ENCODE measurements around the gene LYRM9.

DNA sequence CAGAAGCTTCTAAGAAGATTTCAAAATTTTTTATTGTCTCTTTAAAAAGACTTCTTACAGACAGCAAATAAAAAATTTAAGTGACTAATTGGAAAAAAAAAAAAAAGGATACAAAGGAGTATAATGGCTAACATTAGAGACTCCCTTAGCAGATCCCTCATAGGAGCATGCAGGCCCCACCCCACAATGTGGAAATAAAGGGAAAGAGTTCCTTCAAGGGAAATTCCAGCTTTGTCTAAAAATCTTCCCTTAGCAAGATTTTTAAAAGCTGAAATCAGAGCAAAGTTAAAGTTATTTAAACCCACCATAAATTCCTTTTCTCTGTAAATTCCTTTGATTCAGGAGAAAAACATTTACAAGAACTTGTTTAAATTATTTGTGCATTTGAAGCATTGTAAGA is 60.3 kb downstream of the LYRM9 start:
- TF ChIP-seq, protein P1, sequence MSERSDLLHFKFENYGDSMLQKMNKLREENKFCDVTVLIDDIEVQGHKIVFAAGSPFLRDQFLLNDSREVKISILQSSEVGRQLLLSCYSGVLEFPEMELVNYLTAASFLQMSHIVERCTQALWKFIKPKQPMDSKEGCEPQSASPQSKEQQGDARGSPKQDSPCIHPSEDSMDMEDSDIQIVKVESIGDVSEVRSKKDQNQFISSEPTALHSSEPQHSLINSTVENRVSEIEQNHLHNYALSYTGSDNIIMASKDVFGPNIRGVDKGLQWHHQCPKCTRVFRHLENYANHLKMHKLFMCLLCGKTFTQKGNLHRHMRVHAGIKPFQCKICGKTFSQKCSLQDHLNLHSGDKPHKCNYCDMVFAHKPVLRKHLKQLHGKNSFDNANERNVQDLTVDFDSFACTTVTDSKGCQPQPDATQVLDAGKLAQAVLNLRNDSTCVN (CRISPR knock-in tag; IDR thresholded peaks at IDR 0.05), result no peak
- TF ChIP-seq CTCF (IDR thresholded peaks at IDR 0.05 in 2 of 3, conservative IDR thresholded peaks at IDR 0.05 in 1 of 3; ENCODE audit: insufficient read depth in 2 of 3, low read depth in 1 of 3, low read length in 3 of 3) (no peak), SIX5 (IDR thresholded peaks at IDR 0.05; ENCODE audit: borderline replicate concordance in 1 of 2, insufficient read depth in 1 of 2, low read depth in 1 of 2, low read length in 2 of 2) (no peak), ARHGAP35 (IDR thresholded peaks at IDR 0.05; ENCODE audit: partially characterized antibody) (no peak), MAZ (CRISPR knock-in tag; conservative IDR thresholded peaks at IDR 0.05 in 1 of 2, IDR thresholded peaks at IDR 0.05 in 1 of 2) (no peak), ZNF24 (IDR thresholded peaks at IDR 0.05) (no peak), TSC22D4 (tag; IDR thresholded peaks at IDR 0.05) (no peak), POLR2AphosphoS5 (IDR thresholded peaks at IDR 0.05; ENCODE audit: control insufficient read depth, insufficient read depth, low read depth, low read length) (no peak)
- TF ChIP-seq, protein P2, sequence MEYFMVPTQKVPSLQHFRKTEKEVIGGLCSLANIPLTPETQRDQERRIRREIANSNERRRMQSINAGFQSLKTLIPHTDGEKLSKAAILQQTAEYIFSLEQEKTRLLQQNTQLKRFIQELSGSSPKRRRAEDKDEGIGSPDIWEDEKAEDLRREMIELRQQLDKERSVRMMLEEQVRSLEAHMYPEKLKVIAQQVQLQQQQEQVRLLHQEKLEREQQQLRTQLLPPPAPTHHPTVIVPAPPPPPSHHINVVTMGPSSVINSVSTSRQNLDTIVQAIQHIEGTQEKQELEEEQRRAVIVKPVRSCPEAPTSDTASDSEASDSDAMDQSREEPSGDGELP (CRISPR knock-in tag; IDR thresholded peaks at IDR 0.05; ENCODE audit: borderline replicate concordance), result no peak

Measured in K562 (cell line).